Measurements from ENCODE around the gene CEACAM20.
"Not testable (repeated sequence)": the region's sequence is repeated elsewhere in the genome, so short reads cannot be mapped to it uniquely, and the experiment has no call there.

Gene CEACAM20

DNA sequence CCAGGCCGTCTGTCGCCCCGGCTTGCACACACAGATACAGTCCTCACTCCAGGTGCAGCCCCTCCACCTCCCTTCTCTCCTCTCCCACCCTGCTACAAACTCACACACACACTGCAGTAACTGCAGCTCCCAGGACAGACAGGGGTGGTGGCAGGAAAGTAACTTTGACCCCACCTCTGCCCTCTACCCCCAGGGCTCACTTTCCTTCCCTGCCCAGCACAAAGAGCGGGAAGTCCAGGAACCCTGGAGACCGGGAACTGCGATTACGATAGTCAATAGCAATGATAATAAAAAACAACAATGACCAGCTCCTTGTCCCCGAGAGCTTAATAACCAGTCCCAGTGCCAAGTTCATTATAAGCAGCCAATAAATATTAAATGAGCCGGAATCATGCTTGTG lies at the start of gene CEACAM20:
TSS of gene CEACAM20 (minus strand) at position 140 of the 400 bp plus-strand sequence. CDS start 166 bp downstream, outside the sequence.
- no peak for DNase-seq

DNA sequence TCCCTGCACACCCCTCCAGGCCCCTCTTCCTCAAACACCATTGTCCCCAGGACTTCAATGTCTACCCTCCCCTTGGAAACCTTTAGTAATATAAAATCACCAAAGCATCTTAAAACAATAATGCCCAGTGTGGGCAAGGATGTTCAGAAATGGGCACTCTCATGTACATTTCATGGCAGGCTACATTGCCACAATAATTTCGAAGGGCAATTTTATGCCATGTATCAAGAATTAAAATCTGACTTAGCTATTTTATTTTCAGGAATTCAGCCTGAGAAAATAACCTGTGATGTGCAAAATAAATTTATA lies 48.0 kb upstream of the CEACAM20 start:
- no peak for DNase-seq

DNA sequence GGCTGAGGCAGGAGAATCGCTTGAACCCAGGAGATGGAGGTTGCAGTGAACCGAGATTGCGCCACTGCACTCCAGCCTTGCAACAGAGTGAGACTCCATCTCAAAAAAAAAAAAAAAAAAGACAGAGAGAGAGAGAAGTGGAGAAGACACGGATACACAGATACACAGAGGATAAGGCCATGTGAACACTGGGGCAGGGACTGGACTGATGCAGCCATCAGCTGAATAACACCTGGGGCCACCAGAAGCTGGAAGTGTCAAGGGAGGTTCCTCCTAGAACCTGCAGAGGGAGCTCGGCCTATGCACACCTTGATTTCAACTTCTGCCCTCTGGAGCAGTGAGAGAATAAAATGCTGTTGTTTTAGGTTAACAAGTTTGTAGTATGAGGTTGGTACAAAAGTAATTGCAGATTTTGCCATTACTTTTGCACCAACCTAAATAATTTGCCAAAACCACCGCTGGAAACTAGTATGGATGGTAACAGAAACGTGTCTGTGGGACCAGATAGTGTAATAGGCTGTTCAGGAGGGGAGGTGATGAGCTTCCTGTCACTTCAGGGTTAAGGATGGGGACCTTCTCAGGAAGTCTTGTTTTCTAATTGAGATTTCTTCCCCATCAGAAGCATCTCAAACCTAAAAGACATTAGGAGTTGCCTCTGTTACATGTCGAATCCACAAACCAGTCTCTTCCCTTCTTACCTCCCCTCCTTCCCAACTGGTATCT lies 47.5 kb upstream of the CEACAM20 start:
- peak in 1 of 2 experiments; percentile 3 for DNase-seq

DNA sequence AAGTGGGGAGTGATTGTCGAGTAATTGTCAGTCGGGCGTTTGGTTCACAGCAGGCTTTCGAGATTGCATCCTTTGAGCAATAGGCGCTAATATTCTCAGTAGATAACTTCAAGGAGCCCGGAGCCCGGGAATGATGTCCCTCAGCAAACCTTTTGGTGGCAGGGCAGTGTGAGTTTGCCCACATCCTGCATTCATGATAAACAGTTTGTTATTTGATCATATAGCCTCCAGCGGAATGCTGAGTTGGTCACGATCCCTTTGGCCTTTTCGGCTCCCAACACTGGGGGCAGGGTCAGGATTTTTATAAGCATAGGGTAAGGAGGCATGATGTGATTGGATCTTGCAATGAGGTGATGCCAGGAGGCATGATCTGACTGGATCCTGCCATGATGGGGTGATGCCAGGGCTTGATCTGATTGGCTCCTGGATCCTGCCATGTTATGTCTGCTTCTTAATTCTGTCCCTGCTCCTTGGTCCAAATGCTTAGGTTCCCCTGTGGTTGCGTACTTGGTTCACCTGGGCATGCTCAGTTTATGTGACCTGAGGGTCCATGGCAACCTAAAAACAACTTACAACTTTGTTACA lies 45.7 kb upstream of the CEACAM20 start:
- no peak for DNase-seq

DNA sequence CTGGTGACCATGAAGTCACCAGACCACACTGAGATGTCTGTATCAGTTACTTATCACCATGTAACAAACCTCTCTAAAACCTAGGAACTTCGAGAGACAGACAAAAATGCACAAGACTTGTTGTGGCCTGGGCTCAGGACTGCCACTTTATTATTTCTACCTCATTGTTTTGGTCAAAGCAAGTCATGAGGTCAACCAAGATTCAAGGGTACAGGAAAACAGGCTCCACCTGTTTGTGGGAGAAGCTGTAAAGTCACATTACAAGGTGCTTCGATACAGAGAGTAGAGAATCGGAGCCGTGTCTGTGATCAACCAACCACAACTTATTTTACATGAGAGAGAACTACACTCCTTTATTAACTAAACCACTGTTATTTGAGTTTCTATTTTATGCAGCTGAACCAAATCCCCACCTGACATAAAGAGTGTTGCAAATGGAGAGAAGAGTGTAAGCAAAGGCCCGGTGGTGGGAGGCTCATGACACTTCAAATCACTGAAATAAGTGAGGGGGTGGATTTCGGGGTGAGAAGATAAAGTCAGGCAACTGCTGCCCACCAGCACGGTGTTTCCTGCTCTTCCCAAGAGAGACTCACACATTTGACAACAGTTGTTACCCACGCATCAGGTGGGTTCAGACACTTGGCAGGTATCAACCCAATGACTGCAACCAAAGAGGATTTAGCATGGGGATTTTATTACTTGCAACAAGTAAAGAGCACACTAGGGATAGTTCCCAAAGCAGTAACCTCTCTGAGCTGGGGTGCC lies 44.9 kb upstream of the CEACAM20 start:
- DNase-seq: no peak

DNA sequence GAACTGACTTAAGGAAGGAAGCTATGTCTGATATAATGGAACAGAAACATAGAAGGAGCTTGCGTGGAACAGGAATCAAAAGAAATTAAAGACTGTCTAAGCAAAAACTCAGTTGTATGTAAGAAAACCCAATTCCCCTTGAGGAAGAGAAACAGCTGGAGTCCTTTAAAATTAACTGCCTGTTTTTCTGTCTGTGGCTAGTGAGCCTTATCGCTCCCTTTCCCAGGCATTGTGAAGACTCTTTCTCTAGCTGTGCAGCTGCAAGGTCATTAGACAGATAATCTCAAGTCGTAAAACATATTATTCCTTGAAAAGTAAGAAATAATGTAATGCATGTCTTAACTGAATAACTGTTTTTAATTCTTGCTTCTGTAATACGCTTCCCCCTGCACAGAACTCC lies 44.2 kb upstream of the CEACAM20 start:
- DNase-seq: no peak

DNA sequence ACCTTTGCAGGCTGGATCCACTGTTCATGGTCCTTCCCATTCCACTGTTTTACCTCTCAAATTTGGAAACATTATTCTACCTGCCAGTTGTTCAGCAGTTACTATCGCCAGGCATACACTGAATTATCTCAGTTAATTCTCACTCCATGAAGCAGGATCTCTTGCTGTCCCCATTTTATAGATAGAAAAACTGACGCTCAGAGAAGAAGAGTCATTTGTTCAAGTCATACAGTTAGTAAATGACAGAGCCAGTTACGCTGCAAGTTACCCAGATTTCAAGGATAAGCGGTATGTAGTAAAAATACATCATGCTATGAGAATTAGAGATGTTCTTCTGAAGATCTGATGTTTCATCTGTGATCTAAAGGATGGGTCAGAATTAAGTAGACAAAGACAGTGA lies 43.7 kb upstream of the CEACAM20 start:
- DNase-seq: no peak

DNA sequence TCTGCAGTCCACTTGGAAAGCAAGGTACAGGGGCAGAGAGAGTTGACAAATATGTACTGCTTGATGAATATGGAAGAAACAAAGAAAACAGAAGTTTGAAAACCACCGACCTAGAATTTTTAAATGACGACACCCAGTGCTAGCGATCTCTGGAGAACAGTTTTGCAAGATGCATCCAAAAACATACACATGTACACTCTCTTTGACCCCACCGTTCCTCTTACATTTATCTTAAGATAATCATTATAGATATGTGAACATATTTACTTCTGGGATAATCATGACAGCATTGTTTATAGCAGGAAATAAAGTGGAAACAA lies 43.1 kb upstream of the CEACAM20 start:
- no peak for DNase-seq

DNA sequence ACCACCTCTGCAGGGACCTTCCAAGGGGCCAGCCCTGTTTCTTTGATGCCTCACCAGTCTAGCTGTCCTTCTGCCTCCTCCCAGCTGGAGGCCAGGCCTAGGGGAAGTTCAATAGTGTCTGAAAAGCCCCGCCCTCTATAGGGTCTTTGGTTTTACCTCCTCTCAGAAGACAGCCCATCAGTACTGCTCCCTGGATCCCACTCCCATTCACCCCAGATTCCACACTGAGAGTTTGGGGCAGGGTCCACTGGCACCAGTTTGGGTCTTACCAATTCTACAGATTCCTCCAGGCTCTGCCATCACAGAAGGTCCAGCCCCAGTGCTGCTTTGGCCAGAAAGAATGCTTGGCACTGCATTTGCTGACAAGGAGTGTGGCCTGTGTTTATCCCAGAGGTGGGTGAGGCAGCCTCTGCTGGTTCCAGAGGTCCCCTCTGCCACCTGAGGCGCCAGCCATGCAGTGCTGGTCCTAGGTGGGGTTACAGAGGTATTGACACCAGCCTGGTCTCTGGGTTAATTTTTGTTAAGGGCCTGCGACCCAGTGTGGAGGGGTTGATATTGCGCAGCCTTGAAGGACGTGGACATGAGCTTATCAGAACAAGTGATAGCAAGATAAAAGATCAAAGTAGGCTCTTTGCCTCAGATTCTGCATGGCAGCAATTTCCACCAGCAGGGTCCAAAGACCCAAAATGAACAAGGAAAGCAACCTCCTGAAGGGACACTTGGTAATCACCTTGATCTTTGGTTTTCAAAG lies 42.5 kb upstream of the CEACAM20 start:
- no peak for DNase-seq

DNA sequence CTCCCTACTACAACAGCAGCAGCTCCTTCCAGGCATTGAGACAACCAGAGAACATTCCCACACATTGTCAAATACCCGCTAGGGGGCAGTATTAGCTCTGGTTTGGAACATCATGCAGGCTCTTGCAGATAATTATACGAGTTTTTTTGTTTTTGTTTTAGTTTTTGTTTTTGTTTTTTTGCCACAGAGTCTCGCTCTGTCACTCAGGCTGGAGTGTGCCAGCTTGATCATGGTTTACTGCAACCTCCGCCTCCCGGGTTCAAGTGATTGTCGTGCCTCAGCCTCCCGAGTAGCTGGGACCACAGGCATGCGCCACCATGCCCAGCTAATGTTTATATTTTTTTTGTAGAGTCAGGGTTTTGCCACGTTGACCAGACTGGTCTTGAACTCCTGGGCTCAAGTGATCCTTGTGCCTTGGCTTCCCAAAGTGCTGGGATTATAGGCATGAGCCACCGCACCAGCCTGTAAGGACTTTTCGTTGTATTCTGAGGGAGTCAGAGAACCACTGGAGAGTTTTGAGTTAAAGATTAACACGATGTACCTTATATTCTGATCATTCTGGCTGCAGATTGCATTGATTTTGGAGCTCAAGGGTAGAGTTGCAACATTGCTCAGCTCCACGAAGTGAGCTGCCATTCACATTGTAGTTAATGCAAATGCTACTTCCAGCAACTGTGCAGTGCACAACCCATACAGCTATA lies 41.7 kb upstream of the CEACAM20 start:
- DNase-seq: peak; percentile 15 to 28

DNA sequence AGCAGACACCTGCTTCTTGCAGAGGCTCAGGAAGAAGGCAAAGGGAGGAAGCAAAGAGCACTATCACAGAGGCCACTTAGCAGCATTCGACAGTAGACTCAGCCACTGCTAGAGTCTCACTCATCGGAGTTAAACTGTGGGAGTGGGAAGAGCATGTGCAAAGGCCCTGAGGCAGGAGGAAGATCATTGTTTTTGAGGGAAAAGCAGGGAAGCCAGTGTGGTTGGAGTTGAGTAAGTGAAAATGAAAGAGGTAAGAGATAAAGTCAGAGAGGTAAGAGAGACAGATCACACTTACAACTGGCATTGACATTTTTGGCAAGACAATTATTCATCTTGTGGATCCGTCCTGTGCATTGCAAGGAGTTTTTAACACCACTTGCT lies 41.1 kb upstream of the CEACAM20 start:
- DNase-seq: no peak

DNA sequence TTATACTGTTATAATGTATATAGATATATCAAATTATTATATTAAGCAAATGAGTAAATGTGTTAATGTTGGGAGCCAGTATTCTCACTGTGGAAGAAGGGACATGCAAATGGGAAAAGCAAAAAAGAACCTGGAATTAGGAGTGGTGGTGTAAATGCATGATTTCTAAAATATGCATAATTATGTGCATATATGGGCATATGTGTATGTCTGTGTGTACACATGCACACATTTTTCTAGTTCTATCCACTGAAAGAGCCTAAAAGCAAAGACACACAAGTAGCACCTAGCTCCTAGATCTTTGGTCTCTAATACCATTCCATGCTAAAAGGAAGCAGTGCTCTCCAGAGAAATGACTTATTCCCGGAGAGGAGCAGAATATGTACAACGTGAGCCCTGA lies 38.3 kb upstream of the CEACAM20 start:
- no peak for DNase-seq

DNA sequence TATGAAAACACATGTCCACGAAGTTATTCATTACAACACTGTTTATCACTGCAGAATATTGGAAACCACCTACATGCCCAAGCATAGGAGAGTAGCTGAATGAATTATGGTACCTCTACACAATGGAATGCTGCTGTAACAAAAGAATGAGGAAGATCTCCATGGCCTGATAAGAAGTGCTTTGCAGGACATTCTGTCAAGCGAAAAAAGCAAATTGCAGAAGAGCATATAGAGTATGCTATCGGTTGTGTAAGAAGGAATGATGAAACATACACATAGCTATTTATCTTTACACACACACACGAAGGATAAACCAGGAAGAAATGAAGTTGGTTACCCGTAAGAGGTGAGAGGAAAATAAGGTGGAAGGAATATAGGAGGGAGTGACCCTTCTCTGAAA lies 37.5 kb upstream of the CEACAM20 start:
- no peak for DNase-seq

DNA sequence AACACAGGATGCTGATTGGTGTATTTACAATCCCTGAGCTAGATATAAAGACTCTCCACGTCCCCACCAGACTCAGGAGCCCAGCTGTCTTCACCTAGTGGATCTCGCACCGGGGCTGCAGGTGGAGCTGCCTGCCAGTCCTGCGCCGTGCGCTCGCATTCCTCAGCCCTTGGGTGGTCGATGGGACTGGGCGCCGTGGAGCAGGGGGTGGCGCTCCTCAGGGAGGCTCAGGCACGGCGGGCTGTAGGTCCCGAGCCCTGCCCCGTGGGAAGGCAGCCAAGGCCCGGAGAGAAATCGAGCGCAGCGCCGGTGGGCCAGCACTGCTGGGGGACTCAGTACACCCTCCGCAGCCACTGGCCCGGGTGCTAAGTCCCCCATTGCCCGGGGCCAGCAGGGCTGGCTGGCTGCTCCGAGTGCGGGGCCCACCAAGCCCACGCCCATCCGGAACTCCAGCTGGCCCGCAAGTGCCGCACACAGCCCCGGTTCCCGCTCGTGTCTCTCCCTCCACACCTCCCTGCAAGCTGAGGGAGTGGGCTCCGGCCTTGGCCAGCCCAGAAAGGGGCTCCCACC lies 33.7 kb upstream of the CEACAM20 start:
- not testable (repeated sequence) for DNase-seq

DNA sequence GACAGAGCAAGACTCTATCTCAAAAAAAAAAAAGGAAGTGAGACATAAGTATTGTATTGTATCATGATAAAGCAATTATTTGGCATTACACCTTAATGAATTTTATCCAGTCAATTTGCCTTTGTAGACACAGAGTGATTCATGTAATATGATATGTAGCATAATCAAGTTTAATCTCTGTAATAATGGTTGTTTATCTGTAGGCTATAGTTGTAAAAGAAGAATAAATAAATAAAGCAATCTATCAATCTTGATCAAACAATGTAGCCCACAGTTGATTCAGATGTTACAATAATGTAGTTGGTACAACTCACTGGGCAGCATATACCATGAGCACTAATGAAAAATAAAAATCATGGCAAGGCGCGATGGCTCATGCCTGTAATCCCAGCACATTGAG lies 28.5 kb upstream of the CEACAM20 start:
- no peak for DNase-seq

DNA sequence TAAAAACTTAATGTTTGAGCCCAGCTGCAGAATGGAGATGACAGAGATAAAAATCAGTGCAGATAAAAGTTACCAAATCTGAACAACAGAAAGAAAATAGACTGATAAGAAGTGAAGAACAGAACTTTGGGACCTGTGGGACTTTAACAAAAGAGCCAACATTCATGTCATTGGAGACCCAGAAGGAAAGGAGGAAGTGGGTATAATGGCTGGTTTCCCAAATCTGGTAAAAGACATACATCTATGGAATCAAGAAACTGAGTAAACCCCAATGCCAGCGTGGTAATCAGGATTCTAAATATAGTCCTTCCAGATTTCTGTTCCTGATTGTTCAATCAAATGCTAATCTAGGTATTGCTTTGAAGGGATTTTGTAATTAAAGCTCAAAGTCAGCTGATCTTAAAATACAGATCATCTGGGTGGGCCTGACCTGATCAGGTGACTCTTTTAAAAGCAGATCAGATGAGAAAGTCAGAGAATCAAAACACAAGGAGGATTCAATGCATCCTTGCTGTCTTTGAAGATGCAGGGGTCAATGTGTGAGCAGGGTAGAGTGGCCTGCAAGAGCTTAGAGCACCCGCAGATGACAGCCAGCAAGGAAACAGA lies 25.3 kb upstream of the CEACAM20 start:
- DNase-seq: no peak

DNA sequence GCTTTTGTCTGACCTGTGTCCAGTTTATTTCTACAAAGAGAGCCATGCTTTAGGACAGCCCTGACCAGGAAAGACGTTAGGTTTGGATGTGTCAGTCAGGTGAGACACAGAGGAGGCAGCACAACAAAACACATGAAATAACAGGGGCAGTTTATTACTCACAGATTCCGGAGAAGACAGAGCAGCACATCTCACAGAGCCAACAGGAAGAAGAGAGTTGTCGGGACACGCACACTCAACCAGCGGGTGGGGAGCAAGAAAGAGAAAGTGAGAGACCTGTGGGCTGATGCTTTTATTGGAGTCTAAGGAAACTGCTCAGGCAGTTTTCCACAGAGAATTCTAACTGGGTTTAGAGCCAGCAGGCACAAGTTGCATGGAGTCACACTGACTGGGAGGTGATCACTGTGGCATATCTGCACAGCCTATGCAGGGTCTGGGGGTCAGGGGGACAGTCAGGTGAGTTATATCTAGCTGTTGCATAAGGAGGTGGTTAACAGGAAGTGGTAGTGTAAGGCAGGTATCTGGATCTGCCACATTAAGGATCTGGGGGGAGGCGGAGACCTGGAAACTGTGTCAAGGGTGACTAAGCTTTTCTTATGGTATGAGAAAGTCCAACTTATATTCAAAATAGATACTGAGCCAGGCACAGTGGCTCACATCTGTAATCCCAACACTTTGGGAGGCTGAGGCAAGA lies 24.1 kb upstream of the CEACAM20 start:
- DNase-seq: no peak

DNA sequence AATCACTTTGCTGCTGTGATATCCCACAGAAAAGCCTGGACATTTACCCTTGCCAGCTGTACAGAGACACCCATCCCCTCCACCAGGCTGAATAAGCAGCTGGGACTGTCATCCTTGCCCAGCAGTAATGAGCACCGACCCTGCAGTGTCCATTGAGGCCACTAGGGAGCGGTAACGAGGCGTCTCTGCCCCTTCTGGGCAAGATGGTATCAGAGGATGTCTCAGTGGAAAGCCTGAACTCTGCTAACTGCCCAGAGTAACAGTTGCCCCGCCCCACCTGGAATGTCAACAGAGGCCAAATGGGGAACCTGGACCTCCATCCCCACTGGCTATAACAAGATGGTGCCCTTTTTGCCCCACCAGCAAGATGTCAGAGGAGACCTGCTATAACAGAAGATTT lies 22.8 kb upstream of the CEACAM20 start:
- DNase-seq: peak in 1 of 2 experiments; percentile 8

DNA sequence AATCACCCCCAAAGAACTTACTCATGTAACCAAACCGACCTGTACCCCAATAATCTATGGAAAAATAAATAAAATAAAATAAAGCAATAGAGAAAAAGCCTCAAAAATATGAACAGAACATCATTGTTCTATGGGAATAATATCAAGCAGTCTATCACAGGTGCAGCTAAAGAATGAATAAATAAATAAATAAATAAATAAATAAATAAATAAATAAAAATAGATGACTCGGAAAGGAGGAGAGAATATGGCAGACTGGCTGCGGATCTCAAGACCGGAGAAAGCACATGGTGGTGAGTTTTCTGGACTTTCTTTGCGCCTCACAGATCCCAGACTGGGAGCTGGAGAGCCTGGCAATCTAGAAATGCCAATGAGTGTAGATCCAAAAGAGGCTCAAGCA lies 22.4 kb upstream of the CEACAM20 start:
- no peak for DNase-seq

DNA sequence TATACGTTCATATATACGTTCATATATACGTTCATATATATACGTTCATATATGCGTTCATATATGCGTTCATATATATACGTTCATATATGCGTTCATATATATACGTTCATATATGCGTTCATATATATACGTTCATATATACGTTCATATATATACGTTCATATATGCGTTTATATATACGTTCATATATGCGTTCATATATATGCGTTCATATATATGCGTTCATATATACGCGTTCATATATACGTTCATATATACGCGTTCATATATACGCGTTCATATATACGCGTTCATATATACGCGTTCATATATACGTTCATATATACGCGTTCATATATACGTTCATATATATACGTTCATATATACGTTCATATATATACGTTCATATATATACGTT lies 21.5 kb upstream of the CEACAM20 start:
- DNase-seq: not testable (repeated sequence)

DNA sequence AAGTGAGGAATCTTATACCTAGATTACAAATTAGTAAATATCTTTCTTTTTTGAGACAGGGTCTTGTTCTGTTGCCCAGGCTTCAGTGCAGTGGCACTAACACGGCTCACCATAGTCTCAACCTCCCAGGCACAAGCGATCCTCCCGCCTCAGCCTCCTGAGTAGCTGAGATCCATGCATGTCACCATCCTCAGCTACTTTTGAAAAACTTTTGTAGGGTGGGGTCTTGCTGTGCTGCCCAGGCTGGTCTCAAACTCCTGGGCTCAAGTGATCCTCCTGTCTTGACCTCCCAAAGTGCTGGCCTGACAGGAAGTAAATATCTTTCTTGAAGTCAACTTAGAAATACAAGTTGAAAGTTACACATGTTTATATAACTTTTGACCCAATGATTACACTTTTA lies 20.0 kb upstream of the CEACAM20 start:
- DNase-seq: no peak

DNA sequence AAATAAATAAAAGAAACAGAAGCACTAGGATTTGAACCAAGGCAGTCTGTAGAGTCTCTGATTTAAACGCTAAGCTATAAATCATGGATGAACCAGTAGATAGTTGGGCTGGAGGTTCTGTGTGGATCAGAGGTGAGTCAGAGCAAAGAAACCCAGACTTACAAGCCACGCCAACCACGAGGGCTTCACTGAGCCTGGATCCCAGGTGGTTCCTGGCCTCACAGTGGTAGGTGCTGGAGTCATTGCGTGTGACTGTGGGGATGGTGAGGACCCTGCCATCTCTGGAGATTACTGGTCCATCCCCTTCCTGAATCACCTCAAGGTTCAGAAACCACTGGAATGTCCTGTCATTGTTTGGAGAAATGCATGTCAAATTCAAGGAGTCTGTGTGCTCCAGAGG lies 19.3 kb upstream of the CEACAM20 start:
- DNase-seq: no peak

Data from stimulated activated CD4-positive, alpha-beta T cell treated with anti-CD3 and anti-CD28 coated beads, Interleukin-4, amount 100 ng/mL, for 4 hours (primary cell).